CD4-positive, alpha-beta T cell treated with Interleukin-4 for 1 hour (primary cell): ENCODE results near the gene CAPN11.
"Not testable (repeated sequence)": the region's sequence is repeated elsewhere in the genome, so short reads cannot be mapped to it uniquely, and the experiment has no call there.

Experiments
- DNase-seq, 2 donors: peaks; one replicate each; pipeline ENCODE4 v3.0.0-alpha.2; 2020 to 2022

Gene CAPN11

GRCh38 chr6:44230034-44230675 is 71.5 kb downstream of the CAPN11 start:
- no peak for DNase-seq

- not testable (repeated sequence) for DNase-seq
Measured at GRCh38 chr6:44231426-44231825, 72.8 kb downstream of the CAPN11 start.

- DNase-seq = no peak
Measured at GRCh38 chr6:44232676-44233566, 74.3 kb downstream of the CAPN11 start.

DNA sequence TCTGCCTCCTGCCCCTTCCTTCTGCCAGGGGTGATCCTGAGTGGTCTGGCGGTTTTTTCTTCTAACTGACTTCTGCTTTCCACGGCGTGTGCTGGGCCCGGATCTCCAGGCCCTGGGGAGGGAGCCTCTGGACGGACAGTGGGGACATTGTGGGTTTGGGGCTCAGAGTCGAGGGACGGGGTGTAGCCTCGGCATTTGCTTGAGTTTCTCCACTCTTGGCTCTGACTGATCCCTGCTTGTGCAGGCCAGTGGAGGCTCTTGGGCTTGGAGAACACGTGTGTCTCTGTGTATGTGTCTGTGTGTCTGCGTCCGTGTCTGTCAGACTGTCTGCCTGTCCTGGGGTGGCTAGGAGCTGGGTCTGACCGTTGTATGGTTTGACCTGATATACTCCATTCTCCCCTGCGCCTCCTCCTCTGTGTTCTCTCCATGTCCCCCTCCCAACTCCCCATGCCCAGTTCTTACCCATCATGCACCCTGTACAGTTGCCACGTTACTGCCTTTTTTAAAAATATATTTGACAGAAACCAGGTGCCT is 75.0 kb downstream of the CAPN11 start:
- DNase-seq = no peak
